Left hindlimb (tissue), 1 donor: ENCODE measurements around the gene CIP2A.

ENCODE experiments used
- DNase-seq: peaks from one replicate; pipeline ENCODE4 v3.0.0-alpha.2; 2018

CIP2A gene

GRCh38 chr3:108509263-108509662 is 80.0 kb downstream of the CIP2A start:
- no peak for DNase-seq

- no peak for DNase-seq
Measured at GRCh38 chr3:108507902-108508301, 81.3 kb downstream of the CIP2A start.

DNA sequence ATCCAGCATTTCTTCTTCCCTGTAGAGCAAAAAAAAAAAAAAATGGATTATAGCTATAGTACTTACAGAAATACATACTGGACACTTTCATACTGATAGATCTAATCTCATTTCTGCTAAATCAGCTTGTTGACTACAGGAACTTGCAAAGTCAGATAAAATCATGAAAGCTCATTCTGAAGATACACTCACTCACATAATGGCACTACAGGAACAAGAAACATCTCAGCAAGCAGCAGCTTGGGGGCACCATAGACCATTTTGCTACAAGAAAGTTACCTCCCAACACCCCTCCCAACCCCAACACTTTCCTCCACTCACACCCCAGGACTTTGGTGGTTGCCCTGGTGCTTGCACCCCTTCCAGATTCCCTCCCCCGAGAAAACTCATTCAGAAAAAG is 83.4 kb downstream of the CIP2A start:
- no peak for DNase-seq

- DNase-seq, result no peak
Measured at GRCh38 chr3:108503722-108504121, 85.5 kb downstream of the CIP2A start.

DNA sequence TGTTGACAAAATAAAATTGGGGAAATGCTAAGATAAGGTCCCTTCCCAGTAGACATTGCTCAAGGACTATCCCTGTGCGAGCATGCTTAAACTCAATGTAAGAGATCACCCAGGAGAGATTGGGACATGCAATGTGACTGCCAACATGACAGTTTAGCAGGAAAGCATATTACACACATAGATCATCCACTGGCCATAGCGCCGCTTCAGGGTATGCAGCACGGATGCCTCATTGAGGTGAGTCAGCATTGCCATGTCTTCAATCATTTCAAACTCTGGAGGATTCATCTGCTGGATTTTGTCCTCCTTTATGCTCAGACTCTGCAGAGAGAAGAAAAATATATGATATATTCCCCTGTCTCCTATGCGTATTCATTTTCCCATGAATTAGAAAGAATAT is 87.7 kb downstream of the CIP2A start:
- DNase-seq, result no peak

- no peak for DNase-seq
Measured at GRCh38 chr3:108500728-108501127, 88.5 kb downstream of the CIP2A start.
